Stimulated activated CD8-positive, alpha-beta memory T cell treated with anti-CD3 and anti-CD28 coated beads, Interleukin-2, amount 100 ng/mL, for 48 hours (primary cell): Measurements from ENCODE around the gene TUBGCP3.

Experiments used
- DNase-seq, 2 donors: peaks; one replicate each; pipeline ENCODE4 v3.0.0-alpha.2; 2020; ENCODE audit warnings: low read depth in 2 of 2

Gene TUBGCP3

DNA sequence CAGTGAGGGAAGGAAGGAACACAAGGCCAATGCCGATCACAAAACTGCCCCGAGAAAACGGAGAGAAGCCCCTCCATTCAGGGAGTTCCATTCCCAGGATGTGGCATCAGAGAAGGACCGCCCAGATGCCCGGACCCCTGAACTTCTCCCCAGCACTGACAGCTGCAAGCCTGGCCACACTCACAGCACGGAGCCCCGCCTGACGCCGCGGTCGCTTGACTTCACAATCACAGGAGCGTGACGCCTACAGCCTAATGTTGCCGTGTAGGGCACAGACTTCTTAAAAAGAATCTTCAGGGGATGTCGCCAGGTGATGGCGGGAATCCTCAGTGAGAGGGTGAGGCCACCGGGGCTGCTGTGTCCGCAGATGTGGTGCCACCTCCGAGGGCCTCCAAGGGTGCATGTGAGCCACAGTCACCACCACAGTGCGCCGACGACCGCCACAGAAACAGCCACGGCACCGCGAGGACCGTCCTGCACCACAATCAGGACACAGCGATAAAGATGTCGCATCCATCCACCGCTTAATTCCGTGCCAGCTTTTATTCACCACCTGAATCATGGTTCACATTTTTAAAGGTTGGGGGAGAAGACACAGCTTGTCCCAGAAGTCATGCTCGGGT lies 134.6 kb downstream of the TUBGCP3 start:
- no peak for DNase-seq

- DNase-seq = no peak
Measured at GRCh38 chr13:112452380-112453206, 135.4 kb downstream of the TUBGCP3 start.

- DNase-seq = no peak
Measured at GRCh38 chr13:112451512-112452379, 136.2 kb downstream of the TUBGCP3 start.

- no peak for DNase-seq
Measured at GRCh38 chr13:112450904-112451240, 137.1 kb downstream of the TUBGCP3 start.

- DNase-seq = no peak
Measured at GRCh38 chr13:112450118-112450903, 137.6 kb downstream of the TUBGCP3 start.

GRCh38 chr13:112449545-112449930 lies 138.4 kb downstream of the TUBGCP3 start:
- DNase-seq = no peak

DNA sequence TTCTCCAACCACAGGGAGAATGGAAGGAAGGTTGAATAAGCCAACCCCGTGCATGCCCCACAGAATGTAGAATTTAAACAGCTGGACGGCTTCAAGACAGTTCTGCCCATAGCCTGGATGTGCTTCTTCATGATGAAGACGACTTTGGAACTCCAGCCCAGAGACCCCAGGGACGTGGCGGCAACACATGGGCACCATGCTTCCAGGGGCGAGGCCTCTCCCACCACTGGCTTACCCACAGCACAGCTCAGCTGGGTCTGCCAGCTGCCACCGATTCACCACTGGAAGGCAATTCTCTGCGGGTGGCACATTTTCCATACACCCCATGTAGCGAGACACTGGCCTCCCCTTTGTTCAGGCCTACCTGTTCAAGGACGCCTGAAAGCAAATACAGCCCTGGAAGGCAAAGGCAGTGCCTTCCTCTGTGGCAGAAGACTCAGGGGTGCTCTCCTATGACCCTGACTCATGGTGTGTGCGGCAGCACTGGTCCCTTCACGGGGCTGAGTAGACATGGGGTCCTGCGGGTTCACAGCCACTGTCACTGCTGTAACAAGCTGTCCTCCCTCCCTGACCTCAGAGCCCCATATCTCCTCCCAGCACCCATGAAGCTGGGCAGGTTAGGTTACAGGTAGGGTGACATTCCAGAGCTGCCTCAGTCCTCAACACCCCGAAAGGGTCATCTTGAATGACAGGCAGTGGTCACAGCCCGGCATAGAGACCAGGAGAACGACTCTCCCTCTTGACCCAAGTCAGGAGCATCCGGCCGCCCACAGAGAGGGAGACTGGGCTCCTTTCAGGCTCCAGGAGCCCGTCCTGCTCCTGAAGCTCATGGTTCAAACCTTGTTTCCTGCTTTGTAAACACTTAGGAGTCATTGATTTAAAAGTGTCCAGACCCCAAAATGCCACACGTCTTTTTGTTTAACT lies 139.1 kb downstream of the TUBGCP3 start:
- DNase-seq = no peak

DNA sequence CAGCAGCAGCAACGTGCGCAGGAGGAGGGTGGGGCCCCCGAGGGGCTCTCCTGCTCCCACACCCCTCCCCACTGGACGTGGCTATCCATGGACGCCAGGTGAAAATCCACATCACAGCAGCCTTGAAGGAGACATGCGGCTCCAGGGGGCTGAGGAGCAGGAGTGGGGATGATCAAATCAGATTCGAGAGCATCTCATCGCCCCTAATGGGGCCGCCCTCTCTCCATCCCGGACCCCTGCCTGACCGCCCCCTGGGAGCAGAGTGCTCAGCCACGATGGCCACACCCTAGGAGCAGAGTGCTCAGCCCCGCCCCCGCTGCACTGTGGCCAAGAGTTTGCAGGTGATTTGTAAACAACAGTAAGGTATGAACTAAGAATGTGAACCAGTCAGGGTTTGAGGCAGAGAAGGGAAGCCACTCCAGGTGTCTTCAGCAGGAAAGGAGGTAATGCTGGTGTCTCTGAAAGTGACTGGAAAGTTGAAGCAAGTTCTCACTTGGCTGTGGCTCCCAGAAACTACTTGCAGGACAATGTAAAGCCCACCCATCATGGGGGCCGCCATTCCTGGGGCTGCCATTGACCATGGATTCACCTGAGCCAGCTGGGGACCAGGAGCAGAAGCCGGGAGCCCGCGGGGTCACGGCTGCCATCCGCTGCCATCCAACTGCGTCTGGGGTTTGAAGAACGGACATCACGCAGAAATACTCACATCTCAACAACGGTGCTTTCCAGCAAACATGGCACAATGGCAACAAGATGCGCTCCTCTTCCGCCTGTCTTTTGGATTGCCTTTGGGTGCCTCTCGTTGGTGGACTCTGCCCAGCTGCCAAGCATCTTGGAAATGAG lies 140.0 kb downstream of the TUBGCP3 start:
- DNase-seq = no peak

GRCh38 chr13:112447306-112447705 lies 140.6 kb downstream of the TUBGCP3 start:
- no peak for DNase-seq

DNA sequence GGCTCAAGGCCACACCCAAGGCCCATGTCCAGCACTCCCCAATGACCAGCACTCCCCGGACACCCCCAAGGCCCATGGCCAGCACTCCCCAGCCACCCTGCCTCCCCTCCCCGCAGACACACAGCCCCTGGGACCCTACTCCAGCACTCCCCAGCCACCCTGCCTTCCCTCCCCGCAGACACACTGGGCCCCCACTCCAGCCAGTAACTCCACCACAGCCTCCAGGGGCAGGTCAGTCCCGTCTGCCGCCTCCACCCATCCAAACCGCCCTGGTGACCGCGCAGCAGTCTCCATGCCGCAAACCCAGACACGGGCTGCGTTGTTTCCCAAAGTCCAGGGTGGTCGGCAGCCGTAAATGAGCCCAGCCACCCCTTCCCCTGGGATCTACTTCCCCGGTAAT lies 141.1 kb downstream of the TUBGCP3 start:
- DNase-seq = no peak

DNA sequence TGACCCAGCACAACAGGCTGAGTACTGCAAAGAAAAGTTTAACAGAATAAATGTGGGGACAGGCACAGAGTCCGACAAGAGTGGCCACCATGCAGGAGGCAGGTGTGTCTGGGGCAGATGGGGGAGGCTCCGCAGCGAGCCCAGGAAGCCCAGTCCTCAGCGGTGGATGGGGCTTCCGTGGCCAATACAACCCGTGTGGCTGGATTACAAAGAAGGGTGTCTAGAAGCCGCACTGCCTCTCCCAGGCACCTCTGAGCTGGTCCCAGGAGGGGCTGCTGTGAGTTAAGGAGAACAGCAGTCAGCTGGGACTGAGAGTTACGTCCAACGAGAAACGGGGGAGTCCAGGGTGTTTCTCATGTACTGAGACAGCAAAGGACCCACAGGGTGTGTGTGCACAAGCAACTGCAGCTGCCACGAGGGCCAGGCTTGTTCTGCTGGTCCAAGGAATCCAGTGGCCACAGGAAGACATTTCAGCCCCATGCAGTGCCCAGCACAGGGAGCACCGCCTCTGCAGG lies 141.5 kb downstream of the TUBGCP3 start:
- no peak for DNase-seq

DNA sequence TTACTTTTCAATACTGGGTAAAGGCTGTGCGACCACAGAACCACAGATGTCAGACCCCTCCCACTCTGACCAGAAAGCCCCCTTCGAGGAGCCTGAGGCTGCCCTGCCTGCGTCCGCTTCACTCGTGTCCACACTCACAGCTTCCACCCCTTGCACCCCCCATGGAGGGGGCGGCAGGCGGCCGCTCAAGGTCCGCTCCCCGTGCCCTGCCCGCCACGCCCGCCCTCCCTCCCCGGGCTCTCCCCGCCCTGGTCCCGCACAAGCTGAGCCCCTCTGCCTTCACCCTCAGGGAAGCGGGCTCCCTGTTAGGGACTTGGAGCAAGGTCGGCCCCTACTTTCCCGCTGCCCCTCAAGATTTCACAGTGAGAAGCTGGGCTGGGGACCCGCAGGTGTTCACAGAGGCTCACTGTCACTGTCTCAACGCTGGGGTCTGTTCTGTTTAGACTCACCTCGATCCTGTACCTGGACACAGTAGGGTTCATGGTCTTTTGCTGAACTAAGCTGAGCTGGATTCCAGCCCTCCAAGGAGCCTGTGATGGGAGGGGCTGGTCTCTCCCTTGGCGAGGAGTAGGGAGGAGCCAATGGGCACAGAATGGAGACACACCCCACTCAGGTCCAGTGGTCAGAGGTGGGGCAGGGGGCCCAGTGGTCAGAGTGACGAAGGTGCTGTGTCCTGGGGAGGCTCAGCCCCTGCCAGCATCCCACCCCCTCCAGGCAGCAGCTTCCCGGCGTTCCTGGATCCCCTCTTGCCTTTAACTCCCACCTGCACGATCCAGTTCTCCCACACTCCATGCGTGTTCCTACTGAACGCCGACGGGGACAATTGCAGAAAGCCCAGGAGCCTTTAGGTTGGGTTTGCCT lies 142.3 kb downstream of the TUBGCP3 start:
- no peak for DNase-seq

- no peak for DNase-seq
Measured at GRCh38 chr13:112444416-112445399, 143.2 kb downstream of the TUBGCP3 start.

GRCh38 chr13:112443995-112444311 lies 144.0 kb downstream of the TUBGCP3 start:
- DNase-seq = peak; percentile 45 to 54

GRCh38 chr13:112443191-112443994 lies 144.6 kb downstream of the TUBGCP3 start:
- DNase-seq = no peak

GRCh38 chr13:112442483-112443090 lies 145.4 kb downstream of the TUBGCP3 start:
- no peak for DNase-seq
